ENCODE results near the gene KRI1. TPM values are rescaled to one million over a fixed set of nuclear protein-coding genes. Genes with fewer than 3 reads are reported as not detected.
"Not testable (repeated sequence)": the region's sequence is repeated elsewhere in the genome, so short reads cannot be mapped to it uniquely, and the experiment has no call there.

KRI1 gene
- polyA plus RNA-seq, 4 donors: 14.8 to 21.2 (median 18.1) TPM

- peaks cover 0 to 5% (median 0%) of the 10 kb centered on the region in 3 donors for H3K27me3 ChIP-seq (ENCODE audit: control insufficient read depth in 3 of 3, insufficient read depth in 3 of 3, low read length in 3 of 3)
- no peaks in the 10 kb centered on the region for H3K9me3 ChIP-seq (ENCODE audit: control insufficient read depth in 2 of 2, insufficient read depth in 1 of 2, low read depth in 1 of 2, low read length in 1 of 2)
- H3K36me3 ChIP-seq (ENCODE audit: control insufficient read depth in 3 of 3, insufficient read depth in 2 of 3, low read depth in 1 of 3, low read length in 3 of 3): no peaks in the 10 kb centered on the region
- no peak overlapping the region for H3K27ac ChIP-seq (ENCODE audit: low read depth in 1 of 3, low read length in 2 of 3)
- DNase-seq (no peak), FAIRE-seq (no peak)
- WGBS, 3 donors: 66 to 72% (median 68%) methylated on average over 20 of the region's 20 CpGs
- H3K4me1 ChIP-seq (ENCODE audit: control insufficient read depth in 3 of 3, insufficient read depth in 2 of 3, low read depth in 1 of 3, low read length in 2 of 3): peaks cover 0 to 5% (median 0%) of the 10 kb centered on the region in 3 donors
- no peak overlapping the region for H3K4me3 ChIP-seq (ENCODE audit: low read depth in 1 of 3, low read length in 3 of 3)
Observed at GRCh38 chr19:10538204-10538983, 27.4 kb downstream of the KRI1 start.

- H3K4me1 ChIP-seq (ENCODE audit: control insufficient read depth in 3 of 3, insufficient read depth in 2 of 3, low read depth in 1 of 3, low read length in 2 of 3): no peaks in the 10 kb centered on the region
- DNase-seq (no peak), FAIRE-seq (no peak)
- peaks cover 0 to 5% (median 0%) of the 10 kb centered on the region in 3 donors for H3K27me3 ChIP-seq (ENCODE audit: control insufficient read depth in 3 of 3, insufficient read depth in 3 of 3, low read length in 3 of 3)
- H3K36me3 ChIP-seq (ENCODE audit: control insufficient read depth in 3 of 3, insufficient read depth in 2 of 3, low read depth in 1 of 3, low read length in 3 of 3): no peaks in the 10 kb centered on the region
- H3K27ac ChIP-seq (ENCODE audit: low read depth in 1 of 3, low read length in 2 of 3): no peak overlapping the region
- peaks cover 0 to 2% of the 10 kb centered on the region in 2 donors for H3K9me3 ChIP-seq (ENCODE audit: control insufficient read depth in 2 of 2, insufficient read depth in 1 of 2, low read depth in 1 of 2, low read length in 1 of 2)
- WGBS, 3 donors: 71 to 77% (median 75%) methylated on average over 11 of the region's 11 CpGs
- no peak overlapping the region for H3K4me3 ChIP-seq (ENCODE audit: low read depth in 1 of 3, low read length in 3 of 3)
Observed at GRCh38 chr19:10537668-10538067, 28.1 kb downstream of the KRI1 start.

GRCh38 chr19:10535613-10536012 is 30.2 kb downstream of the KRI1 start:
- FAIRE-seq: no peak
- DNase-seq: no peak

GRCh38 chr19:10533646-10534386 is 32.0 kb downstream of the KRI1 start:
- Histone ChIP-seq H3K27me3 (ENCODE audit: control insufficient read depth in 3 of 3, insufficient read depth in 3 of 3, low read length in 3 of 3) (peaks cover 0 to 5% (median 0%) of the 10 kb centered on the region in 3 donors), H3K36me3 (ENCODE audit: control insufficient read depth in 3 of 3, insufficient read depth in 2 of 3, low read depth in 1 of 3, low read length in 3 of 3) (no peaks in the 10 kb centered on the region), H3K4me3 (ENCODE audit: low read depth in 1 of 3, low read length in 3 of 3) (no peak overlapping the region), H3K9me3 (ENCODE audit: control insufficient read depth in 2 of 2, insufficient read depth in 1 of 2, low read depth in 1 of 2, low read length in 1 of 2) (peaks cover 0 to 5% of the 10 kb centered on the region in 2 donors), H3K4me1 (ENCODE audit: control insufficient read depth in 3 of 3, insufficient read depth in 2 of 3, low read depth in 1 of 3, low read length in 2 of 3) (no peaks in the 10 kb centered on the region), H3K27ac (ENCODE audit: low read depth in 1 of 3, low read length in 2 of 3) (no peak overlapping the region)
- FAIRE-seq (no peak), DNase-seq (no peak)
- 68 to 82% (median 78%) methylated on average over 10 of the region's 10 CpGs for WGBS, 3 donors

More at GRCh38 chr19:10535613-10536012, 30.2 kb downstream of the KRI1 start:
- no peak overlapping the region for H3K27ac ChIP-seq (ENCODE audit: low read depth in 1 of 3, low read length in 2 of 3)
- H3K27me3 ChIP-seq (ENCODE audit: control insufficient read depth in 3 of 3, insufficient read depth in 3 of 3, low read length in 3 of 3): peaks cover 0 to 5% (median 0%) of the 10 kb centered on the region in 3 donors
- H3K36me3 ChIP-seq (ENCODE audit: control insufficient read depth in 3 of 3, insufficient read depth in 2 of 3, low read depth in 1 of 3, low read length in 3 of 3): no peaks in the 10 kb centered on the region
- WGBS, 3 donors: 42 to 74% (median 51%) methylated on average over 6 of the region's 6 CpGs
- peaks cover 0 to 5% of the 10 kb centered on the region in 2 donors for H3K9me3 ChIP-seq (ENCODE audit: control insufficient read depth in 2 of 2, insufficient read depth in 1 of 2, low read depth in 1 of 2, low read length in 1 of 2)
- H3K4me3 ChIP-seq (ENCODE audit: low read depth in 1 of 3, low read length in 3 of 3): no peak overlapping the region
- no peaks in the 10 kb centered on the region for H3K4me1 ChIP-seq (ENCODE audit: control insufficient read depth in 3 of 3, insufficient read depth in 2 of 3, low read depth in 1 of 3, low read length in 2 of 3)

GRCh38 chr19:10532457-10532856 is 33.4 kb downstream of the KRI1 start:
- Histone ChIP-seq H3K36me3 (ENCODE audit: control insufficient read depth in 3 of 3, insufficient read depth in 2 of 3, low read depth in 1 of 3, low read length in 3 of 3) (no peaks in the 10 kb centered on the region), H3K27ac (ENCODE audit: low read depth in 1 of 3, low read length in 2 of 3) (no peak overlapping the region), H3K4me1 (ENCODE audit: control insufficient read depth in 3 of 3, insufficient read depth in 2 of 3, low read depth in 1 of 3, low read length in 2 of 3) (no peaks in the 10 kb centered on the region), H3K4me3 (ENCODE audit: low read depth in 1 of 3, low read length in 3 of 3) (no peak overlapping the region), H3K27me3 (ENCODE audit: control insufficient read depth in 3 of 3, insufficient read depth in 3 of 3, low read length in 3 of 3) (peaks cover 0 to under 1% (median 0%) of the 10 kb centered on the region in 3 donors), H3K9me3 (ENCODE audit: control insufficient read depth in 2 of 2, insufficient read depth in 1 of 2, low read depth in 1 of 2, low read length in 1 of 2) (peaks cover 0 to 5% of the 10 kb centered on the region in 2 donors)
- 83 to 94% (median 85%) methylated on average over 1 of the region's 1 CpG for WGBS, 3 donors
- no peak for FAIRE-seq
- DNase-seq: no peak

GRCh38 chr19:10526887-10527286 is 38.9 kb downstream of the KRI1 start:
- not testable (repeated sequence) for DNase-seq
- WGBS, 3 donors: 88 to 92% (median 89%) methylated on average over 8 of the region's 8 CpGs

GRCh38 chr19:10525636-10526035 is 40.2 kb downstream of the KRI1 start:
- H3K4me3 ChIP-seq (ENCODE audit: low read depth in 1 of 3, low read length in 3 of 3): no peak overlapping the region
- no peak for DNase-seq
- WGBS, 3 donors: 74 to 90% (median 87%) methylated on average over 7 of the region's 7 CpGs
- no peaks in the 10 kb centered on the region for H3K36me3 ChIP-seq (ENCODE audit: control insufficient read depth in 3 of 3, insufficient read depth in 2 of 3, low read depth in 1 of 3, low read length in 3 of 3)
- no peaks in the 10 kb centered on the region for H3K9me3 ChIP-seq (ENCODE audit: control insufficient read depth in 2 of 2, insufficient read depth in 1 of 2, low read depth in 1 of 2, low read length in 1 of 2)
- FAIRE-seq: no peak
- peaks cover 0 to 15% (median 4%) of the 10 kb centered on the region in 3 donors for H3K27me3 ChIP-seq (ENCODE audit: control insufficient read depth in 3 of 3, insufficient read depth in 3 of 3, low read length in 3 of 3)
- no peak overlapping the region for H3K27ac ChIP-seq (ENCODE audit: low read depth in 1 of 3, low read length in 2 of 3)
- H3K4me1 ChIP-seq (ENCODE audit: control insufficient read depth in 3 of 3, insufficient read depth in 2 of 3, low read depth in 1 of 3, low read length in 2 of 3): no peaks in the 10 kb centered on the region

More at GRCh38 chr19:10526887-10527286, 38.9 kb downstream of the KRI1 start:
- H3K36me3 ChIP-seq (ENCODE audit: control insufficient read depth in 3 of 3, insufficient read depth in 2 of 3, low read depth in 1 of 3, low read length in 3 of 3); FAIRE-seq; H3K27ac ChIP-seq (ENCODE audit: low read depth in 1 of 3, low read length in 2 of 3); H3K27me3 ChIP-seq (ENCODE audit: control insufficient read depth in 3 of 3, insufficient read depth in 3 of 3, low read length in 3 of 3); H3K4me3 ChIP-seq (ENCODE audit: low read depth in 1 of 3, low read length in 3 of 3); H3K4me1 ChIP-seq (ENCODE audit: control insufficient read depth in 3 of 3, insufficient read depth in 2 of 3, low read depth in 1 of 3, low read length in 2 of 3); H3K9me3 ChIP-seq (ENCODE audit: control insufficient read depth in 2 of 2, insufficient read depth in 1 of 2, low read depth in 1 of 2, low read length in 1 of 2): not testable (repeated sequence)

- Histone ChIP-seq H3K9me3 (ENCODE audit: control insufficient read depth in 2 of 2, insufficient read depth in 1 of 2, low read depth in 1 of 2, low read length in 1 of 2) (no peaks in the 10 kb centered on the region), H3K36me3 (ENCODE audit: control insufficient read depth in 3 of 3, insufficient read depth in 2 of 3, low read depth in 1 of 3, low read length in 3 of 3) (no peaks in the 10 kb centered on the region), H3K27me3 (ENCODE audit: control insufficient read depth in 3 of 3, insufficient read depth in 3 of 3, low read length in 3 of 3) (peaks cover 0 to 37% (median 11%) of the 10 kb centered on the region in 3 donors), H3K27ac (ENCODE audit: low read depth in 1 of 3, low read length in 2 of 3) (no peak overlapping the region), H3K4me1 (ENCODE audit: control insufficient read depth in 3 of 3, insufficient read depth in 2 of 3, low read depth in 1 of 3, low read length in 2 of 3) (no peaks in the 10 kb centered on the region), H3K4me3 (ENCODE audit: low read depth in 1 of 3, low read length in 3 of 3) (no peak overlapping the region)
- FAIRE-seq (no peak), DNase-seq (no peak)
- whole genome bisulfite sequencing, 3 donors: 72 to 80% (median 73%) methylated on average over 3 of the region's 3 CpGs
Observed at GRCh38 chr19:10523135-10523636, 42.6 kb downstream of the KRI1 start.

All from small intestine (tissue), 7 donors.